Activated T-cell treated with anti-CD3 and anti-CD28 coated beads, Interleukin-2, amount 50 U/mL, for 72 hours (primary cell): ENCODE measurements around the gene LRWD1. TPM values are rescaled to one million over a fixed set of nuclear protein-coding genes. Genes with fewer than 3 reads are reported as not detected.

Source experiments
- ATAC-seq, 2 donors: fragments of 150-1000 bp; cut with Tn5 transposase; replicated peaks in 1 of 2; 2 replicates each; pipeline ENCODE4 v1.10.0; 2021; ENCODE audit warnings: moderate library complexity in 2 of 2, mild to moderate bottlenecking in 1 of 2
- DNase-seq, 2 donors: peaks; one replicate each; pipeline ENCODE4 v3.0.0; 2021 to 2022; ENCODE audit warnings: mixed read lengths in 1 of 2
- H3K27ac Mint-ChIP-seq: one replicate; pipeline ENCODE4 v1.8.0; 2022; ENCODE audit warnings: mild to moderate bottlenecking, moderate library complexity, mixed read lengths
- H3K27me3 Mint-ChIP-seq: one replicate; pipeline ENCODE4 v1.8.0; 2022; ENCODE audit warnings: low read depth, mixed read lengths
- H3K36me3 Mint-ChIP-seq, 2 donors: one replicate each; pipeline ENCODE4 v1.8.0; 2022; ENCODE audit warnings: mixed read lengths in 2 of 2, mild to moderate bottlenecking in 1 of 2; ENCODE audit not compliant: insufficient read depth in 2 of 2
- H3K4me1 Mint-ChIP-seq: one replicate; pipeline ENCODE4 v1.8.0; 2022; ENCODE audit warnings: low read depth, mixed read lengths
- H3K4me3 Mint-ChIP-seq, 2 donors: one replicate each; pipeline ENCODE4 v1.8.0; 2022; ENCODE audit warnings: mild to moderate bottlenecking in 2 of 2, mixed read lengths in 2 of 2, moderate library complexity in 2 of 2
- H3K9me3 Mint-ChIP-seq, 2 donors: one replicate each; pipeline ENCODE4 v1.8.0; 2022; ENCODE audit warnings: mixed read lengths in 2 of 2
- total RNA-seq, 2 donors: library from RNA; stranded (reverse); gene quantifications; one replicate each; pipeline ENCODE4 v1.2.3, GENCODE V29; 2022

Gene LRWD1
- 10 to 100 TPM; 13.1 to 13.6 TPM for total RNA-seq

GRCh38 chr7:102464577-102465280, at the start of gene LRWD1, which contains the start of gene ALKBH4:
Gene LRWD1, plus strand, starts transcription at chr7:102464984. Its CDS starts 97 bp downstream, at chr7:102465081.
Gene ALKBH4, minus strand, starts transcription at chr7:102464863. Its CDS starts 27 bp downstream, at chr7:102464836.
- peak; percentile 98 for DNase-seq
- H3K36me3 Mint-ChIP-seq = peaks cover 0 to 2% of the 10 kb centered on the region in 2 donors
- H3K27ac Mint-ChIP-seq = peak within 1 kb of the TSS; percentile 79
- H3K27me3 Mint-ChIP-seq = no peaks in the 10 kb centered on the region
- H3K9me3 Mint-ChIP-seq = no peaks in the 10 kb centered on the region
- peak; percentile 96 for ATAC-seq
- peaks cover 37% of the 10 kb centered on the region for H3K4me1 Mint-ChIP-seq
- peak within 1 kb of the TSS; percentile 94 to 96 for H3K4me3 Mint-ChIP-seq

- peaks cover 7 to 24% of the 10 kb centered on the region in 2 donors for H3K36me3 Mint-ChIP-seq
- H3K27ac Mint-ChIP-seq = peak overlapping the region; percentile 94
- peaks cover 54% of the 10 kb centered on the region for H3K4me1 Mint-ChIP-seq
- H3K9me3 Mint-ChIP-seq = no peaks in the 10 kb centered on the region
- no peaks in the 10 kb centered on the region for H3K27me3 Mint-ChIP-seq
- ATAC-seq = peak; percentile 88 to 90
- peak; percentile 79 to 83 for DNase-seq
- peak overlapping the region; percentile 82 to 84 for H3K4me3 Mint-ChIP-seq
Measured at GRCh38 chr7:102415685-102416225, 49.0 kb upstream of the LRWD1 start.

DNA sequence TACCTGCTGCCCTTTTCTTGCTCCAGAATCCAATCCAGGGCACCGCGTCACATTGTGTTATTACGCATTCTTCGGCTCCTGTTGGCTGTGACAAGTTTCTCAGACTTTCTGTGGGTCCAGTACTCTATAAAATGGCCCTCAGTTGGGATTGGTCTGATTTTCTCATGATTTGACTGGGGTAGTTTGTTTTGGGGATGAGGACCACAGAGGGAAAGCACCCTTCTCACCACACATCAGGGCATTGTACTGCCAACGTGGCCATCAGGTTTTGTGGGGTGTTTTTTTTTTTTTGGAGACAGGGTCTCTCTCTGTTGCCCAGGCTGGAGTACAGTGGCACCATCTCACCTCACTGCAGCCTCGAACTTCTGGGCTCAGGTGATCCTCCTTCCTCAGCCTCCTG, 48.4 kb upstream of the LRWD1 start:
- Mint-ChIP-seq H3K27ac (peak overlapping the region; percentile 94), H3K4me3 (peak overlapping the region; percentile 82 to 84), H3K27me3 (no peaks in the 10 kb centered on the region), H3K9me3 (no peaks in the 10 kb centered on the region), H3K4me1 (peaks cover 58% of the 10 kb centered on the region), H3K36me3 (peaks cover 7 to 19% of the 10 kb centered on the region in 2 donors)
- ATAC-seq (peak in 1 of 2 donors; percentile 14), DNase-seq (no peak)

DNA sequence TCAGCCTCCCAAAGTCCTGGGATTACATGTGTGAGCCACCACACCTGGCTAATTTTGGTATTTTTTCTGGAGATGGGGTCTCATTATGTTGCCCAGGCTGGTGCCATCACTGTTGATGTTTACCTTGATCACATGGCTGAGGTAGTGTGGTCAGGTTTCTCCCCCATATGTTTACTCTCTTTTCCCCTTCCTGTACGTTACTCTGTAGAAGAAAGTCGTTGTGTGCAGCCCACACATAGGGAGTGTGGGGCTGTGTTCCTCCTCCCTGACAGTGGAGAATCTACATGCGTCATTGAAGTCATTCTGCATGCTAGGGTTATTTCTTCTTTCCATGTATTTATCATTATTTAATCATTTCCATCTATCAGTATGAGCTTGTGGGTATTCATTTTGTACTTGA, 47.7 kb upstream of the LRWD1 start:
- peak overlapping the region; percentile 94 for H3K27ac Mint-ChIP-seq
- DNase-seq (no peak), ATAC-seq (peak; percentile 16 to 27)
- H3K9me3 Mint-ChIP-seq = no peaks in the 10 kb centered on the region
- no peaks in the 10 kb centered on the region for H3K27me3 Mint-ChIP-seq
- H3K36me3 Mint-ChIP-seq = peaks cover 5 to 13% of the 10 kb centered on the region in 2 donors
- H3K4me1 Mint-ChIP-seq = peaks cover 58% of the 10 kb centered on the region
- H3K4me3 Mint-ChIP-seq = peak overlapping the region; percentile 48 to 82

GRCh38 chr7:102418592-102418991, 46.2 kb upstream of the LRWD1 start:
- Mint-ChIP-seq H3K9me3 (no peaks in the 10 kb centered on the region), H3K27ac (peak overlapping the region; percentile 61), H3K27me3 (no peaks in the 10 kb centered on the region), H3K4me3 (no peak overlapping the region), H3K36me3 (peaks cover 5 to 12% of the 10 kb centered on the region in 2 donors), H3K4me1 (peaks cover 58% of the 10 kb centered on the region)
- DNase-seq = no peak
- peak in 1 of 2 donors; percentile 10 for ATAC-seq

DNA sequence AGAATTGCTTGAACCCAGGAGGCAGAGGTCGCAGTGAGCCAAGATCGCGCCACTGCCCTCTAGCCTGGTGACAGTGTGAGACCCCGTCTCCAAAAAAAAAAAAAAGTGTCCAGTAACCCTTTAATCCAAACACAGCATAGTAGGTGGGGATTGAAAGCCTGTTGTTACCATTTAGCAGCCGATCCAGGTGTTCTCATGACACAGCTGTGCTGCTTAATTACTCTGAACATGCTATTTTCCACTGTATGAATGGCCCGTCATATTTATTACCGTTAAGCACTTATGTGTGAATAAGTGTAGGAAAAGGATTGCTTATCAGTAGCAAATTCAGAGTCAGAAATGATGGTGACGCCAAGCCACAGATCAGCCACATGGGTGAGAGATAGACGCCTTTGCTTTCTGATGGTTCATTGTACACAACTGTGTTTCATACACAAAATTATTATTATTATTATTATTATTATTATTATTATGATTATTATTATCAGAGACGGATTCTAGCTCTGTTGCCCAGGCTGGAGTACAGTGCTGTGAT, 43.0 kb upstream of the LRWD1 start:
- Mint-ChIP-seq H3K27ac (no peak overlapping the region), H3K4me3 (no peak overlapping the region), H3K36me3 (peaks cover 10 to 20% of the 10 kb centered on the region in 2 donors), H3K9me3 (no peaks in the 10 kb centered on the region), H3K4me1 (peaks cover 69% of the 10 kb centered on the region), H3K27me3 (no peaks in the 10 kb centered on the region)
- DNase-seq (no peak), ATAC-seq (no peak)

DNA sequence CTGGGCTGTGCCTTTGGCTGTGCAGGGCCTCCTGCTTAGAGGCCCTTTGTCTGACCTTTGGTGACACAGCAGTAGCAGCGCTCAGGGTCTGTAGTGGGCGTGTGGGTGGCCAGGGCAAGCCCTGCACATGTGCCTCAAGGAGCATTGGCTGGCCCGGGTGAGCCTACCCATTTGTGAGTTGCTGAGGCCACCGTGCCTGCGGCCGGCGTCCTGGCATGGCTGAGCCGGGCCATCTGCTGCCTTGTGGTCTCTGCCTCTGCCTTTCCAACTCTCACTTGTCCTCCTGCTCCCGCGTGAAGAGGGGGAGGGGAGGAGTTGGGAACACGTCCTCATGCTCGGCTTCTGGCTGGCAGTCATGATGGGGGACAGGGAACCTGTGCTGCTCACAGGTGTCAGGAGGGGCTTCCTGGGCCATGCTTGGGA, 40.6 kb upstream of the LRWD1 start:
- Mint-ChIP-seq H3K9me3 (no peaks in the 10 kb centered on the region), H3K36me3 (peaks cover 5 to 15% of the 10 kb centered on the region in 2 donors), H3K4me1 (peaks cover 59% of the 10 kb centered on the region), H3K27me3 (no peaks in the 10 kb centered on the region), H3K27ac (peak overlapping the region; percentile 66), H3K4me3 (peak overlapping the region; percentile 2 to 40)
- no peak for DNase-seq
- ATAC-seq = no peak

- no peak for DNase-seq
- peak overlapping the region; percentile 79 to 93 for H3K4me3 Mint-ChIP-seq
- H3K36me3 Mint-ChIP-seq = peaks cover 7 to 11% of the 10 kb centered on the region in 2 donors
- H3K27ac Mint-ChIP-seq = peak overlapping the region; percentile 66
- no peaks in the 10 kb centered on the region for H3K9me3 Mint-ChIP-seq
- no peak for ATAC-seq
- H3K27me3 Mint-ChIP-seq = no peaks in the 10 kb centered on the region
- peaks cover 61% of the 10 kb centered on the region for H3K4me1 Mint-ChIP-seq
Measured at GRCh38 chr7:102424787-102425218, 40.0 kb upstream of the LRWD1 start.

GRCh38 chr7:102425639-102426267, 39.0 kb upstream of the LRWD1 start:
- ATAC-seq = peak; percentile 80 to 83
- Mint-ChIP-seq H3K9me3 (no peaks in the 10 kb centered on the region), H3K27me3 (no peaks in the 10 kb centered on the region), H3K36me3 (peaks cover 8 to 11% of the 10 kb centered on the region in 2 donors), H3K27ac (peak overlapping the region; percentile 96), H3K4me3 (peak overlapping the region; percentile 79 to 93), H3K4me1 (peaks cover 62% of the 10 kb centered on the region)
- DNase-seq = peak; percentile 85 to 86

DNA sequence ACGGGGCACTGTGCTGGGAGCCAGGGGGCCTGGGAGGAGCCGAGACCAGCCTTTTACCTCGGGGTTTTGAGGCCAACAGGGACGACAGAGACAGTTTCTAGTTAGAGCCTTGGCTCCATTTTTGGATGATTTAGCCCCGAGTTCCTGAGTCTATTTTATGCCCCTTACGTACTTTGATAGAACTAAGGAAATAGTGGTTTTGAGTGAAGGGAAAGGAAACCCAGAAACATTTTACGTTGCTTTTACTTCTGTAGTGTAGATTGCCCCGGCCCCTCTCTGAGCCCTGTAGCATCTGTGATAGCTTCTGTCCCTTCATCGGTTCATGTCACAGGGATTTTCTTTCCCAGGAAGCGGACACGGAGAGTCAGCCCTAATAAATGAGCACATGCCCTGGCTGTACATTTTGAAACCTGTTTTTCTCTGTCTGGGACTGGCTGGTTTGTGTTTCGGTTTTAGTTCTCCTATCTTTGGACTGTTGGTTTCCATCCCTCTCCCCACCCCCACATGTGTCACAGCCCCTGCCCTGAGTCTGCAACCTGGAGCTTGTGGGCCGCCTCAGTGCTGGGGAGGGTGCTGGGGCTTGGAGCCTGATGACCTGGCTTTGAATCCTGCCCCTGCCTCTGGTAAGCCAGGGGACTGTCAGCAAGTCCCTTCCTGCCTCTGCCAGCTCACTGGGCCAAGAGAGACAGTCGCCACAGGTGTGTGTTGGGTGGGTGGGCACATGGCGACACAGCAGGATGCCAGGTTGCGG, 38.3 kb upstream of the LRWD1 start:
- Mint-ChIP-seq H3K27me3 (no peaks in the 10 kb centered on the region), H3K27ac (peak overlapping the region; percentile 96)

DNA sequence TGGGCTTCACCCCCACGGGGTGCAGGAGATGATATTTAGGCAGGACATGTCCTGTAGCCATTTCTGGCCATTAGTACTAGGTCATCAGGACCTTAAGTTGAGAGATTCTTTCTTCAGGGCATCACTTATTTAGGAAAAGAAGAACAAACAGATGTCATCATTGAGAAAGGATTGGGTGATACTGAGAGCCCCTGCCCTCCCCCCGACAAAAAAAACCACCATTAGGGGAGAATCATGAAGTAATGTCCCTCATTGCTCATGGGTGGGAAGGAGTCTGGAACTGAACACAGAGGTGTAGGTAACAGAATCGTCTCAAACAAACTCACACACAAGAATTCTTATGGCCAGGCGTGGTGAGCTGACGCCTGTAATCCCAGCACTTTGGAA, 37.8 kb upstream of the LRWD1 start:
- peak overlapping the region; percentile 79 to 93 for H3K4me3 Mint-ChIP-seq
- no peaks in the 10 kb centered on the region for H3K9me3 Mint-ChIP-seq
- H3K27me3 Mint-ChIP-seq = no peaks in the 10 kb centered on the region
- no peak for ATAC-seq
- H3K4me1 Mint-ChIP-seq = peaks cover 70% of the 10 kb centered on the region
- peaks cover 9 to 11% of the 10 kb centered on the region in 2 donors for H3K36me3 Mint-ChIP-seq
- H3K27ac Mint-ChIP-seq = peak overlapping the region; percentile 96
- DNase-seq = no peak

More for the DNA sequence above, 38.3 kb upstream of the LRWD1 start:
- Mint-ChIP-seq H3K4me1 (peaks cover 64% of the 10 kb centered on the region), H3K9me3 (no peaks in the 10 kb centered on the region), H3K4me3 (peak overlapping the region; percentile 79 to 93), H3K36me3 (peaks cover 9 to 11% of the 10 kb centered on the region in 2 donors)
- ATAC-seq (peak; percentile 80 to 87), DNase-seq (peak; percentile 83 to 85)

GRCh38 chr7:102429141-102429899, 35.5 kb upstream of the LRWD1 start:
- DNase-seq = no peak
- Mint-ChIP-seq H3K4me3 (peak overlapping the region; percentile 3 to 23), H3K27me3 (no peaks in the 10 kb centered on the region), H3K9me3 (no peaks in the 10 kb centered on the region), H3K27ac (peak overlapping the region; percentile 91), H3K4me1 (peaks cover 76% of the 10 kb centered on the region), H3K36me3 (peaks cover 9 to 10% of the 10 kb centered on the region in 2 donors)
- ATAC-seq = no peak
